ENCODE results near the gene LMTK2. TPM values are rescaled to one million over a fixed set of nuclear protein-coding genes. Genes with fewer than 3 reads are reported as not detected.
A peak's percentile ranks its signal among the peaks of the same experiment; 100 is the strongest.

LMTK2 gene
- total and polyA plus RNA-seq, 2 donors (not counting 1 experiment from before 2014, with no cell fraction given): 5.2 to 6.9 TPM

DNA sequence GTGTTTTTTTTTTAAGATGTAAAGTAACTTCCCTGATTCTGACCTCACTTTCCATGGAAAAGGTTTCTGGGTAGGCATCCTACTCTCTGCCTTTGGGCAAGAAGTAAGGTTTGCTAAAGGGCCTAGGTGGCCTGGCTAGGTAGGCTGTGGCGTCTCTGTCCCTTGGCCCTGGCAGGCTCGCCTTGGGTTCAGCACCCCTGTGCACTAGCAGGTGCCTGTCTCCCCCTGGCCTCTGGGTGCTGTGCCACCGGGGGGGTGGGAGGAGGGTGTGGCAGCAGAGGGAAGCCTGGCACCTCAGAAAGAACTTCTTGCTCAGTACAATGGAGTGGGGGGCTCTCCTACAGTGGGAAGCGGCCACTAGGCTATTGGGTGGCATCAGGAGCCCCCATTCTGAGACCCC lies 131.4 kb downstream of the LMTK2 start:
- no peak for TF ChIP-seq EZH2 (IDR thresholded peaks at IDR 0.05; ENCODE audit: low read length, missing control alignments)
- TF ChIP-seq, protein P1, sequence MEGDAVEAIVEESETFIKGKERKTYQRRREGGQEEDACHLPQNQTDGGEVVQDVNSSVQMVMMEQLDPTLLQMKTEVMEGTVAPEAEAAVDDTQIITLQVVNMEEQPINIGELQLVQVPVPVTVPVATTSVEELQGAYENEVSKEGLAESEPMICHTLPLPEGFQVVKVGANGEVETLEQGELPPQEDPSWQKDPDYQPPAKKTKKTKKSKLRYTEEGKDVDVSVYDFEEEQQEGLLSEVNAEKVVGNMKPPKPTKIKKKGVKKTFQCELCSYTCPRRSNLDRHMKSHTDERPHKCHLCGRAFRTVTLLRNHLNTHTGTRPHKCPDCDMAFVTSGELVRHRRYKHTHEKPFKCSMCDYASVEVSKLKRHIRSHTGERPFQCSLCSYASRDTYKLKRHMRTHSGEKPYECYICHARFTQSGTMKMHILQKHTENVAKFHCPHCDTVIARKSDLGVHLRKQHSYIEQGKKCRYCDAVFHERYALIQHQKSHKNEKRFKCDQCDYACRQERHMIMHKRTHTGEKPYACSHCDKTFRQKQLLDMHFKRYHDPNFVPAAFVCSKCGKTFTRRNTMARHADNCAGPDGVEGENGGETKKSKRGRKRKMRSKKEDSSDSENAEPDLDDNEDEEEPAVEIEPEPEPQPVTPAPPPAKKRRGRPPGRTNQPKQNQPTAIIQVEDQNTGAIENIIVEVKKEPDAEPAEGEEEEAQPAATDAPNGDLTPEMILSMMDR (conservative IDR thresholded peaks at IDR 0.05 in 1 of 2, IDR thresholded peaks at IDR 0.05 in 1 of 2; ENCODE audit: low read depth in 1 of 2, low read length in 2 of 2): no peak
- Histone ChIP-seq H3K27me3 (ENCODE audit: control insufficient read depth, insufficient read depth, low read length) (no peaks in the 10 kb centered on the region), H3K9me3 (ENCODE audit: control insufficient read depth, insufficient read depth, low read depth, low read length) (no peaks in the 10 kb centered on the region), H3K9ac (ENCODE audit: insufficient read depth, low read length) (no peak overlapping the region), H3K27ac (ENCODE audit: insufficient read depth, low read length) (no peak overlapping the region), H3K4me3 (replicated peaks in 1 of 4; ENCODE audit: control extremely low read depth in 1 of 4, insufficient read depth in 1 of 4, low read depth in 3 of 4, low read length in 4 of 4) (no peak overlapping the region), H4K20me1 (ENCODE audit: control insufficient read depth, extremely low read depth, insufficient read depth, low read length) (no peaks in the 10 kb centered on the region), H2AFZ (ENCODE audit: low read length) (no peak overlapping the region), H3K36me3 (ENCODE audit: control insufficient read depth, insufficient read depth, low read length) (peaks cover 8% of the 10 kb centered on the region), H3K79me2 (ENCODE audit: control insufficient read depth, insufficient read depth, low read length) (no peaks in the 10 kb centered on the region), H3K4me2 (ENCODE audit: extremely low read depth, insufficient read depth, low read length) (no peak overlapping the region), H3K4me1 (ENCODE audit: control insufficient read depth, extremely low read depth, insufficient read depth, low read length) (no peaks in the 10 kb centered on the region)
- no peak for DNase-seq (ENCODE audit: low read depth in 2 of 2)

DNA sequence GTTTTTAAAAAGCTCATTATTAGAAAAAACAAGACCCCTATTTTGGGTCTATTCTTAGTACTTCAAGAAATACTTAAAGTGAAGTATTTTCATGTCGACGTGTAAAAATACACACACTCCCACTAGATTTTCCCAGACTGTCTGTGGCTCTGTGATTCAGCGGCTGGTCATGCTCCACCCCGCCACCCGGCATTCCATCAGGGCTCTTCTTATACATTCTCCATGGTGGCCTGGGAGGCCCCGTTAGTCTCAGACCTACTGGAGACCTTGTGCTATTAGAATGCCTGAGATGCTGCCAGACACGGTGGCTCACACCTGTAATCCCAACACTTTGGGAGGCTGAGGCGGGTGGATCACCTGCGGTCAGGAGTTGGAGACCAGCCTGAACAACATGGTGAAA lies 132.3 kb downstream of the LMTK2 start:
- H3K4me2 ChIP-seq (ENCODE audit: extremely low read depth, insufficient read depth, low read length): no peak overlapping the region
- H3K79me2 ChIP-seq (ENCODE audit: control insufficient read depth, insufficient read depth, low read length): no peaks in the 10 kb centered on the region
- H3K9me3 ChIP-seq (ENCODE audit: control insufficient read depth, insufficient read depth, low read depth, low read length): no peaks in the 10 kb centered on the region
- H3K27me3 ChIP-seq (ENCODE audit: control insufficient read depth, insufficient read depth, low read length): no peaks in the 10 kb centered on the region
- no peaks in the 10 kb centered on the region for H3K4me1 ChIP-seq (ENCODE audit: control insufficient read depth, extremely low read depth, insufficient read depth, low read length)
- no peak overlapping the region for H3K27ac ChIP-seq (ENCODE audit: insufficient read depth, low read length)
- no peak overlapping the region for H3K4me3 ChIP-seq (replicated peaks in 1 of 4; ENCODE audit: control extremely low read depth in 1 of 4, insufficient read depth in 1 of 4, low read depth in 3 of 4, low read length in 4 of 4)
- H2AFZ ChIP-seq (ENCODE audit: low read length): no peak overlapping the region
- H3K36me3 ChIP-seq (ENCODE audit: control insufficient read depth, insufficient read depth, low read length): peaks cover 8% of the 10 kb centered on the region
- DNase-seq (ENCODE audit: low read depth in 2 of 2): peak in 1 of 2 donors; percentile 84
- no peak for TF ChIP-seq EZH2 (IDR thresholded peaks at IDR 0.05; ENCODE audit: low read length, missing control alignments)
- TF ChIP-seq, protein P1 (conservative IDR thresholded peaks at IDR 0.05 in 1 of 2, IDR thresholded peaks at IDR 0.05 in 1 of 2; ENCODE audit: low read depth in 1 of 2, low read length in 2 of 2): no peak
- H4K20me1 ChIP-seq (ENCODE audit: control insufficient read depth, extremely low read depth, insufficient read depth, low read length): no peaks in the 10 kb centered on the region
- no peak overlapping the region for H3K9ac ChIP-seq (ENCODE audit: insufficient read depth, low read length)

DNA sequence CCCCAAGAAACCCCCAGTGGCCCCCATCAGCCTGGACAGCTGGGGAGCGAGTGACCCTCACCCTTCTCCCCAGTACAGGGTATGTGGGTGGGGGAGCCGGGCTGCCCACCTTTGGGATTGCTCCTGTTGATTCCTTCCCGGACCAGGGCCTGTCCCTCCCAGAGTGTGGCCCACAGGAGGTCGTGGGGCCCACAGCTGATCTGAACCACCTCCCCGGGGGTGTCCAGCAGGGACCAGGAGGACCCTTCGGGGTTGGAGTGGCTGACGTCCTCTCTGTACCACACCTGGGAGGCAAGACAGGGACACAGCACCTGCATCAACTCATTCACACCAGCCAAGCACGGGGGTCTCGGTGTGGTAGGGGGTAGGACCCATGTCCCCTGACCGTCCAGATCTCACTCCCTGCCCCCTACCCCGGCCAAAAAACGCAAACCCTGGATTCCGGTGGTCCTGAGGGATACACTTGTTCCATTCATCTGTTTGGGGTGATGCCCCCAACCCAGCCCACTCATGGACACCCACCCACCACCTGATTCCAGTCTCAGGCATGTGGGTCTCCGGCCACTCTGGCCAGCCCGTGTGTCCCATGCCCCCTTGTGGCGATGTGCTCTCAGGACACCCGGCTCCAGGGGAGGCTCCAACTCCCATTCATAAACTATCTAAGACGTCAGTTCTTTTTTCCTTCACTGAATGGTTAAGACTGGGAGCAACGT lies 134.5 kb downstream of the LMTK2 start:
- Histone ChIP-seq H3K4me3 (replicated peaks in 1 of 4; ENCODE audit: control extremely low read depth in 1 of 4, insufficient read depth in 1 of 4, low read depth in 3 of 4, low read length in 4 of 4) (no peak overlapping the region), H4K20me1 (ENCODE audit: control insufficient read depth, extremely low read depth, insufficient read depth, low read length) (no peaks in the 10 kb centered on the region), H3K27ac (ENCODE audit: insufficient read depth, low read length) (no peak overlapping the region), H3K36me3 (ENCODE audit: control insufficient read depth, insufficient read depth, low read length) (peaks cover 11% of the 10 kb centered on the region), H3K79me2 (ENCODE audit: control insufficient read depth, insufficient read depth, low read length) (no peaks in the 10 kb centered on the region), H2AFZ (ENCODE audit: low read length) (no peak overlapping the region), H3K4me1 (ENCODE audit: control insufficient read depth, extremely low read depth, insufficient read depth, low read length) (no peaks in the 10 kb centered on the region), H3K9me3 (ENCODE audit: control insufficient read depth, insufficient read depth, low read depth, low read length) (no peaks in the 10 kb centered on the region), H3K4me2 (ENCODE audit: extremely low read depth, insufficient read depth, low read length) (no peak overlapping the region), H3K9ac (ENCODE audit: insufficient read depth, low read length) (no peak overlapping the region), H3K27me3 (ENCODE audit: control insufficient read depth, insufficient read depth, low read length) (no peaks in the 10 kb centered on the region)
- no peak for TF ChIP-seq EZH2 (IDR thresholded peaks at IDR 0.05; ENCODE audit: low read length, missing control alignments)
- TF ChIP-seq, protein P1 (conservative IDR thresholded peaks at IDR 0.05 in 1 of 2, IDR thresholded peaks at IDR 0.05 in 1 of 2; ENCODE audit: low read depth in 1 of 2, low read length in 2 of 2): peak; percentile 41 to 74
- peak; percentile 21 to 26 for DNase-seq (ENCODE audit: low read depth in 2 of 2)

All from fibroblast of lung (primary cell).